HEK293 (cell line): ENCODE results near the gene ALOX5.

Experiments used
- ZNF416 ChIP-seq: fragments of 450-650 bp; formaldehyde crosslinking; IDR thresholded peaks from 2 replicates; pipeline ENCODE4 v1.5.1; 2016; ENCODE audit warnings: missing biosample characterization, missing genetic modification characterization
- ZSCAN30 ChIP-seq: fragments of 450-650 bp; IDR thresholded peaks from 2 replicates; pipeline ENCODE4 v1.5.1; 2018; ENCODE audit warnings: missing biosample characterization, mild to moderate bottlenecking, missing genetic modification characterization, moderate library complexity
- TF ChIP-seq, protein P1 (sequence below): fragments of 450-650 bp; formaldehyde crosslinking; IDR thresholded peaks from 2 replicates; pipeline ENCODE4 v1.5.1; 2016; ENCODE audit warnings: missing biosample characterization, missing genetic modification characterization
- TF ChIP-seq, protein P2 (sequence below): fragments of 450-650 bp; formaldehyde crosslinking; IDR thresholded peaks from 2 replicates; pipeline ENCODE4 v1.5.1; 2016; ENCODE audit warnings: missing biosample characterization, missing genetic modification characterization

DNA sequence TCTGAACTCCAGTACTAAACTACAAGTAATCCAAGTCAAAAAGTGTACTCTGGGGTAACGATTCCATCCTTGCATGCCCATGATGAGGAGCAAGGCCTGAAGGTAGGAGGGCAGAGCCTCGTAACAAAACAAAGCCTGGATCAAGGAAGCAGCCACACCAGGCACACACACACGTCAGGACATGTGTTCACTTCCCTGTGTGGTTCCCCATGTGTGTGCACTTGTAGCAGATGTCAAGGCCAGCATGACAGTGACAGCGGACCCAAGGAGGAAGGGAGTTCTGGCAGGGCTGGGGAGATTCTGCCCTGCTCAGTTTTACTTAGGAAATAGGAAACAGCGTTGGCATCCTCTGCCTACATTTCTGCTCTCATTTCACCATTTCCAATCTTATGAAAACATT lies 92.8 kb downstream of the ALOX5 start:
- no peak for TF ChIP-seq ZSCAN30 (tag by site-specific recombination)
- no peak for TF ChIP-seq ZNF416
- TF ChIP-seq, protein P1, sequence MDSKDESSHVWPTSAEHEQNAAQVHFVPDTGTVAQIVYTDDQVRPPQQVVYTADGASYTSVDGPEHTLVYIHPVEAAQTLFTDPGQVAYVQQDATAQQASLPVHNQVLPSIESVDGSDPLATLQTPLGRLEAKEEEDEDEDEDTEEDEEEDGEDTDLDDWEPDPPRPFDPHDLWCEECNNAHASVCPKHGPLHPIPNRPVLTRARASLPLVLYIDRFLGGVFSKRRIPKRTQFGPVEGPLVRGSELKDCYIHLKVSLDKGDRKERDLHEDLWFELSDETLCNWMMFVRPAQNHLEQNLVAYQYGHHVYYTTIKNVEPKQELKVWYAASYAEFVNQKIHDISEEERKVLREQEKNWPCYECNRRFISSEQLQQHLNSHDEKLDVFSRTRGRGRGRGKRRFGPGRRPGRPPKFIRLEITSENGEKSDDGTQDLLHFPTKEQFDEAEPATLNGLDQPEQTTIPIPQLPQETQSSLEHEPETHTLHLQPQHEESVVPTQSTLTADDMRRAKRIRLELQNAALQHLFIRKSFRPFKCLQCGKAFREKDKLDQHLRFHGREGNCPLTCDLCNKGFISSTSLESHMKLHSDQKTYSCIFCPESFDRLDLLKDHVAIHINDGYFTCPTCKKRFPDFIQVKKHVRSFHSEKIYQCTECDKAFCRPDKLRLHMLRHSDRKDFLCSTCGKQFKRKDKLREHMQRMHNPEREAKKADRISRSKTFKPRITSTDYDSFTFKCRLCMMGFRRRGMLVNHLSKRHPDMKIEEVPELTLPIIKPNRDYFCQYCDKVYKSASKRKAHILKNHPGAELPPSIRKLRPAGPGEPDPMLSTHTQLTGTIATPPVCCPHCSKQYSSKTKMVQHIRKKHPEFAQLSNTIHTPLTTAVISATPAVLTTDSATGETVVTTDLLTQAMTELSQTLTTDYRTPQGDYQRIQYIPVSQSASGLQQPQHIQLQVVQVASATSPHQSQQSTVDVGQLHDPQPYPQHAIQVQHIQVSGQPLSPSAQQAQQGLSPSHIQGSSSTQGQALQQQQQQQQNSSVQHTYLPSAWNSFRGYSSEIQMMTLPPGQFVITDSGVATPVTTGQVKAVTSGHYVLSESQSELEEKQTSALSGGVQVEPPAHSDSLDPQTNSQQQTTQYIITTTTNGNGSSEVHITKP (tag by site-specific recombination): no peak
- TF ChIP-seq, protein P2, sequence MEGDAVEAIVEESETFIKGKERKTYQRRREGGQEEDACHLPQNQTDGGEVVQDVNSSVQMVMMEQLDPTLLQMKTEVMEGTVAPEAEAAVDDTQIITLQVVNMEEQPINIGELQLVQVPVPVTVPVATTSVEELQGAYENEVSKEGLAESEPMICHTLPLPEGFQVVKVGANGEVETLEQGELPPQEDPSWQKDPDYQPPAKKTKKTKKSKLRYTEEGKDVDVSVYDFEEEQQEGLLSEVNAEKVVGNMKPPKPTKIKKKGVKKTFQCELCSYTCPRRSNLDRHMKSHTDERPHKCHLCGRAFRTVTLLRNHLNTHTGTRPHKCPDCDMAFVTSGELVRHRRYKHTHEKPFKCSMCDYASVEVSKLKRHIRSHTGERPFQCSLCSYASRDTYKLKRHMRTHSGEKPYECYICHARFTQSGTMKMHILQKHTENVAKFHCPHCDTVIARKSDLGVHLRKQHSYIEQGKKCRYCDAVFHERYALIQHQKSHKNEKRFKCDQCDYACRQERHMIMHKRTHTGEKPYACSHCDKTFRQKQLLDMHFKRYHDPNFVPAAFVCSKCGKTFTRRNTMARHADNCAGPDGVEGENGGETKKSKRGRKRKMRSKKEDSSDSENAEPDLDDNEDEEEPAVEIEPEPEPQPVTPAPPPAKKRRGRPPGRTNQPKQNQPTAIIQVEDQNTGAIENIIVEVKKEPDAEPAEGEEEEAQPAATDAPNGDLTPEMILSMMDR (tag by site-specific recombination): no peak
